IMR-90 (cell line): ENCODE measurements around the gene NOP16. TPM values are rescaled to one million over a fixed set of nuclear protein-coding genes. Genes with fewer than 3 reads are reported as not detected.

Experiments
- ATAC-seq: fragments of 200-7000 bp; cut with Tn5 transposase; 2 replicates; pipeline ENCODE4 v1.9.1; 2020; ENCODE audit warnings: low read depth, mild to moderate bottlenecking, moderate library complexity
- BruUV-seq: library from RNA; stranded (reverse); fragments of 400-500 nt; replicated peaks from 2 replicates; lab custom pipeline; 2021; lab: Mats Ljungman, UMichigan
- CTCF ChIA-PET: fragments of 300-600 bp; formaldehyde crosslinking; extraction: SDS; loops from one replicate; lab custom pipeline; 2021; ENCODE audit warnings: antibody characterized with exemption; lab: Yijun Ruan, JAX
- POLR2A ChIA-PET: fragments of 300-600 bp; sonication (Branson Sonifier 250); formaldehyde crosslinking; loops from one replicate; lab custom pipeline; 2022; ENCODE audit warnings: antibody characterized with exemption; ENCODE audit not compliant: unreplicated experiment; lab: Charles Lee
- DNase-seq: peaks from one replicate; pipeline ENCODE4 v3.0.0; 2013
- H2AFZ ChIP-seq: replicated peaks from 2 replicates; pipeline ENCODE3; 2013; ENCODE audit warnings: low read length, mild to moderate bottlenecking; ENCODE audit not compliant: poor library complexity
- H2AK5ac ChIP-seq: 2 replicates; pipeline ENCODE4 v1.6.1; 2013; ENCODE audit warnings: low read depth, low read length, inconsistent platforms
- H2AK9ac ChIP-seq: replicated peaks from 2 replicates; pipeline ENCODE3; 2013; ENCODE audit warnings: mild to moderate bottlenecking, low read depth, low read length, moderate library complexity; ENCODE audit not compliant: poor library complexity
- H2BK120ac ChIP-seq: 2 replicates; pipeline ENCODE4 v1.6.1; 2013; ENCODE audit warnings: low read depth, low read length, inconsistent platforms
- H2BK15ac ChIP-seq: 3 replicates; pipeline ENCODE4 v1.6.1; 2013; ENCODE audit warnings: low read depth, low read length, inconsistent platforms
- H2BK20ac ChIP-seq: 2 replicates; pipeline ENCODE4 v1.6.1; 2013; ENCODE audit warnings: low read depth, mild to moderate bottlenecking, inconsistent platforms, low read length, moderate library complexity
- H2BK5ac ChIP-seq: 2 replicates; pipeline ENCODE4 v1.6.1; 2013; ENCODE audit warnings: mild to moderate bottlenecking, low read depth, low read length, inconsistent platforms; ENCODE audit not compliant: poor library complexity, severe bottlenecking
- H3K14ac ChIP-seq: replicated peaks from 2 replicates; pipeline ENCODE4 v1.6.1; 2013; ENCODE audit warnings: low read depth, low read length, inconsistent platforms
- H3K18ac ChIP-seq: 2 replicates; pipeline ENCODE4 v1.6.1; 2013; ENCODE audit warnings: low read depth, low read length, control low read depth
- H3K23ac ChIP-seq: 2 replicates; pipeline ENCODE4 v1.6.1; 2013; ENCODE audit warnings: low read depth, low read length, inconsistent platforms
- H3K27ac ChIP-seq: 2 replicates; pipeline ENCODE4 v1.5.1; 2013; ENCODE audit warnings: mild to moderate bottlenecking, control low read depth, low read length; ENCODE audit not compliant: insufficient read depth
- H3K27me3 ChIP-seq: 2 replicates; pipeline ENCODE4 v1.6.1; 2013; ENCODE audit warnings: low read length; ENCODE audit not compliant: control insufficient read depth, insufficient read depth
- H3K36me3 ChIP-seq: 2 replicates; pipeline ENCODE4 v1.6.1; 2013; ENCODE audit warnings: low read length, mixed read lengths; ENCODE audit not compliant: control insufficient read depth, insufficient read depth
- H3K4ac ChIP-seq: 2 replicates; pipeline ENCODE4 v1.6.1; 2013; ENCODE audit warnings: low read depth, low read length, inconsistent platforms
- H3K4me1 ChIP-seq: 2 replicates; pipeline ENCODE4 v1.6.1; 2013; ENCODE audit warnings: low read length, mixed read lengths; ENCODE audit not compliant: control insufficient read depth, insufficient read depth
- H3K4me2 ChIP-seq: 2 replicates; pipeline ENCODE4 v1.6.1; 2013; ENCODE audit warnings: low read depth, mild to moderate bottlenecking, control low read depth, low read length, moderate library complexity
- H3K4me3 ChIP-seq: 2 replicates; pipeline ENCODE4 v1.5.1; 2013; ENCODE audit warnings: low read depth, mild to moderate bottlenecking, control low read depth, low read length, moderate library complexity; ENCODE audit not compliant: insufficient read depth
- H3K56ac ChIP-seq: 2 replicates; pipeline ENCODE4 v1.6.1; 2013; ENCODE audit warnings: low read length, inconsistent platforms; ENCODE audit not compliant: insufficient read depth; ENCODE audit errors: extremely low read depth
- H3K79me1 ChIP-seq, 2 experiments: 2 replicates each; pipeline ENCODE4 v1.6.1; 2013; ENCODE audit warnings: low read length in 2 of 2, inconsistent platforms in 1 of 2, low read depth in 1 of 2
- H3K9ac ChIP-seq: 2 replicates; pipeline ENCODE4 v1.6.1; 2013; ENCODE audit warnings: low read depth, low read length, control low read depth
- H3K9me1 ChIP-seq: 2 replicates; pipeline ENCODE4 v1.6.1; 2013; ENCODE audit warnings: low read length, inconsistent platforms; ENCODE audit not compliant: insufficient read depth
- H3K9me3 ChIP-seq: 2 replicates; pipeline ENCODE4 v1.6.1; 2013; ENCODE audit warnings: low read length; ENCODE audit not compliant: control insufficient read depth, insufficient read depth
- H4K20me1 ChIP-seq: 2 replicates; pipeline ENCODE4 v1.6.1; 2013; ENCODE audit warnings: low read length, inconsistent platforms; ENCODE audit not compliant: insufficient read depth
- H4K5ac ChIP-seq: 2 replicates; pipeline ENCODE4 v1.6.1; 2013; ENCODE audit warnings: mild to moderate bottlenecking, low read depth, low read length, control low read depth
- H4K8ac ChIP-seq, 2 experiments: 2 replicates each; pipeline ENCODE4 v1.6.1; 2013; ENCODE audit warnings: low read depth in 2 of 2, low read length in 2 of 2, control low read depth in 1 of 2, inconsistent platforms in 1 of 2
- H4K91ac ChIP-seq: 2 replicates; pipeline ENCODE4 v1.6.1; 2013; ENCODE audit warnings: low read depth, low read length, inconsistent platforms; ENCODE audit not compliant: insufficient read depth
- NFE2L2 ChIP-seq: fragments of 150-350 bp; IDR thresholded peaks from 2 replicates; pipeline ENCODE4 v1.6.1; 2016; ENCODE audit warnings: low read depth, mild to moderate bottlenecking, low read length
- RCOR1 ChIP-seq: IDR thresholded peaks from 2 replicates; pipeline ENCODE4 v1.6.1; 2012; ENCODE audit warnings: mild to moderate bottlenecking, low read length, improper control_type of control experiment; ENCODE audit not compliant: insufficient replicate concordance
- SMC3 ChIP-seq: fragments of 150-350 bp; IDR thresholded peaks from 2 replicates; pipeline ENCODE4 v1.6.1; 2016; ENCODE audit warnings: low read depth, mild to moderate bottlenecking, antibody characterized with exemption, low read length, moderate library complexity
- WGBS, 2 experiments: methylation state at CpG; one replicate each; pipeline versions ENCODE4 v1.1.5 to v1.1.7; 2013; ENCODE audit warnings: missing lambda C conversion rate in 2 of 2; ENCODE audit not compliant: insufficient read length in 1 of 2; ENCODE audit errors: extremely low coverage in 2 of 2; 5-methylcytosine and 5-hydroxymethylcytosine counted together
- dilution Hi-C: fragments of 300-500 bp; cut with HindIII; formaldehyde crosslinking; loops from one replicate; pipeline ENCODE4 v1.14.3; 2018; ENCODE audit warnings: low sequenced_read_pairs; ENCODE audit not compliant: unreplicated experiment
- in situ Hi-C: fragments of 300-500 bp; cut with MboI; formaldehyde crosslinking; loops from 3 replicates; pipeline ENCODE4 v1.14.3; 2019; ENCODE audit warnings: low sequenced_read_pairs, inconsistent platforms, mixed read lengths
- intact Hi-C: fragments of 100-400 bp; cut with micrococcal nuclease; formaldehyde crosslinking; loops from 2 replicates; pipeline ENCODE4 v1.10.0; 2022
- polyA plus RNA-seq, 3 experiments: library from polyadenylated mRNA; depleted of rRNA; stranded (reverse); fragments of >200 nt; gene quantifications; 2 replicates each; pipeline ENCODE4 v1.2.3, GENCODE V29; 2012; ENCODE audit warnings: low replicate concordance in 1 of 3
- total RNA-seq: library from RNA; depleted of rRNA; stranded (reverse); fragments of >200 nt; gene quantifications from 2 replicates; pipeline ENCODE4 v1.2.3, GENCODE V29; 2012

Gene NOP16
- total and polyA plus RNA-seq, 2 of the 4 experiments (the other 2 are of a cell fraction): 28.0 to 60.4 TPM

- H4K91ac ChIP-seq: peak overlapping the region; percentile 68; the same call in 1 of the 2 replicates
- H3K56ac ChIP-seq: peak overlapping the region; percentile 57
- H2AFZ ChIP-seq: peak overlapping the region; percentile 90
- ChIA-PET CTCF (interaction anchor here (1.8 kb wide), 1 partner anchor 155 kb away, joined by 7 read pairs; no protein-coding TSS in a partner anchor), POLR2A (no interaction called here)
- H2BK120ac ChIP-seq: peak overlapping the region; percentile 49
- peaks cover 44% of the 10 kb centered on the region for H4K20me1 ChIP-seq
- ATAC-seq (no peak), DNase-seq (no peak)
- BruUV-seq: no TSS peak
- peak overlapping the region; percentile 90 for H3K23ac ChIP-seq
- peak overlapping the region; percentile 73 for H3K4me3 ChIP-seq
- peak overlapping the region; percentile 65 for H3K4ac ChIP-seq
- peaks cover 16% of the 10 kb centered on the region for H3K9me1 ChIP-seq
- peak overlapping the region; percentile 91 for H3K4me2 ChIP-seq
- H3K4me1 ChIP-seq: peaks cover 11% of the 10 kb centered on the region
- H3K36me3 ChIP-seq: 0 out of 2 replicates have a peak, but pooled peaks cover 1% of the 10 kb centered on the region
- H2AK9ac ChIP-seq: peak overlapping the region; percentile 93
- H2AK5ac ChIP-seq: peak overlapping the region; percentile 48; the same call in 1 of the 2 replicates
- intact Hi-C loops: loop anchor here (5.0 to 10.0 kb wide), 2 partner anchors 202 to 229 kb away; partner anchors contain the start of gene TSPAN17
- H2BK15ac ChIP-seq: no peak overlapping the region; the same call in 2 of the 3 replicates
- H3K27ac ChIP-seq: peak overlapping the region; percentile 54
- no peaks in the 10 kb centered on the region for H3K27me3 ChIP-seq
- H3K79me1 ChIP-seq: peaks cover 19 to 55% of the 10 kb centered on the region in 2 experiments; a peak in 3 of 4 replicates
- TF ChIP-seq NFE2L2: no peak
- no peak for TF ChIP-seq SMC3
- TF ChIP-seq RCOR1: peak; percentile 57
- no peak overlapping the region for H2BK20ac ChIP-seq
- H3K14ac ChIP-seq: no peak overlapping the region; the same call in none of the 2 replicates
- H4K8ac ChIP-seq: peak overlapping the region; percentile 10 to 43; a peak in 2 of 4 replicates
- peak overlapping the region; percentile 63 for H3K9ac ChIP-seq
- H3K18ac ChIP-seq: no peak overlapping the region
- H3K9me3 ChIP-seq: no peaks in the 10 kb centered on the region
- no peak overlapping the region for H2BK5ac ChIP-seq
- in situ Hi-C loops: no loop called here
- dilution Hi-C loops: no loop called here
- WGBS, 2 experiments: 86% methylated on average over 5 of the region's 13 CpGs; no CpG with 5 or more reads in 1 of the 2 experiments
- no peak overlapping the region for H4K5ac ChIP-seq
Measured at GRCh38 chr5:176415240-176415951, 27.0 kb upstream of the NOP16 start.
